ENCODE measurements around the gene GSK3A.

- TF ChIP-seq CTCF (IDR thresholded peaks at IDR 0.05) (no peak), EP300 (IDR thresholded peaks at IDR 0.05) (no peak), POLR2A (IDR thresholded peaks at IDR 0.05; ENCODE audit: low read depth) (no peak), POLR2AphosphoS5 (IDR thresholded peaks at IDR 0.05) (peak in 1 of 2 donors; percentile 29)
These were observed 44.1 kb upstream of the GSK3A start for GRCh38 chr19:42286349-42287016.
